Neuronal stem cell (in vitro differentiated cells): Measurements from ENCODE around the gene UPF2.

Experiments used
- DNase-seq: peaks from one replicate; pipeline ENCODE4 v3.0.0-alpha.2; 2013; ENCODE audit warnings: low spot score
- H2AFZ ChIP-seq: one replicate; pipeline ENCODE4 v1.6.1; 2013; ENCODE audit warnings: mild to moderate bottlenecking, low read length, inconsistent platforms
- H2AK5ac ChIP-seq: 2 replicates; pipeline ENCODE4 v1.6.1; 2013; ENCODE audit warnings: low read depth, mild to moderate bottlenecking, inconsistent platforms, low read length, moderate library complexity, mixed read lengths
- H2BK120ac ChIP-seq: 2 replicates; pipeline ENCODE4 v1.6.1; 2013; ENCODE audit warnings: low read depth, mild to moderate bottlenecking, inconsistent platforms, low read length, moderate library complexity, mixed read lengths
- H2BK12ac ChIP-seq: one replicate; pipeline ENCODE4 v1.6.1; 2013; ENCODE audit warnings: low read length, inconsistent platforms
- H2BK15ac ChIP-seq: 2 replicates; pipeline ENCODE4 v1.6.1; 2013; ENCODE audit warnings: mild to moderate bottlenecking, low read length, inconsistent platforms, mixed read lengths
- H2BK5ac ChIP-seq: one replicate; pipeline ENCODE4 v1.6.1; 2013; ENCODE audit warnings: inconsistent platforms, mild to moderate bottlenecking, low read length, moderate library complexity
- H3K14ac ChIP-seq: one replicate; pipeline ENCODE4 v1.6.1; 2013; ENCODE audit warnings: low read length, inconsistent platforms
- H3K18ac ChIP-seq: 2 replicates; pipeline ENCODE4 v1.6.1; 2013; ENCODE audit warnings: low read length, inconsistent platforms
- H3K23ac ChIP-seq: 2 replicates; pipeline ENCODE4 v1.6.1; 2013; ENCODE audit warnings: low read depth, mild to moderate bottlenecking, mixed read lengths, low read length, inconsistent platforms; ENCODE audit not compliant: poor library complexity
- H3K27ac ChIP-seq: replicated peaks from 3 replicates; pipeline ENCODE4 v1.5.1; 2013; ENCODE audit warnings: low read length, inconsistent platforms
- H3K27me3 ChIP-seq, 3 experiments: 2 replicates each; pipeline ENCODE4 v1.6.1; 2013; ENCODE audit warnings: low read length in 3 of 3, mild to moderate bottlenecking in 2 of 3, inconsistent platforms in 1 of 3, low read depth in 1 of 3, mixed read lengths in 1 of 3, moderate library complexity in 1 of 3; ENCODE audit not compliant: control insufficient read depth in 3 of 3, insufficient read depth in 3 of 3
- H3K36me3 ChIP-seq, 2 donors: replicated peaks in 1 of 2; 2 replicates each; pipeline ENCODE4 v1.6.1; 2013; ENCODE audit warnings: low read length in 2 of 2; ENCODE audit not compliant: control insufficient read depth in 2 of 2, insufficient read depth in 2 of 2
- H3K4ac ChIP-seq: 2 replicates; pipeline ENCODE4 v1.6.1; 2013; ENCODE audit warnings: inconsistent platforms, mild to moderate bottlenecking, low read length, moderate library complexity
- H3K4me1 ChIP-seq, 2 donors: 1 replicate in 1 of 2; 2 replicates in 1 of 2; pipeline ENCODE4 v1.6.1; 2013; ENCODE audit warnings: low read length in 2 of 2, low read depth in 1 of 2; ENCODE audit not compliant: control insufficient read depth in 2 of 2, insufficient read depth in 1 of 2
- H3K4me2 ChIP-seq: one replicate; pipeline ENCODE4 v1.6.1; 2013; ENCODE audit warnings: mild to moderate bottlenecking, low read length, inconsistent platforms; ENCODE audit not compliant: insufficient read depth, poor library complexity, severe bottlenecking
- H3K4me3 ChIP-seq, 2 donors: 2 replicates each; pipeline ENCODE4 v1.5.1; 2013; ENCODE audit warnings: low read length in 2 of 2, mild to moderate bottlenecking in 2 of 2, inconsistent platforms in 1 of 2, moderate library complexity in 1 of 2
- H3K79me1 ChIP-seq: one replicate; pipeline ENCODE4 v1.6.1; 2013; ENCODE audit warnings: low read depth, mild to moderate bottlenecking, inconsistent platforms, low read length, moderate library complexity
- H3K9ac ChIP-seq: one replicate; pipeline ENCODE4 v1.6.1; 2013; ENCODE audit warnings: mild to moderate bottlenecking, low read depth, low read length, inconsistent platforms; ENCODE audit not compliant: poor library complexity
- H3K9me3 ChIP-seq, 2 donors: replicated peaks in 1 of 2; 2 replicates each; pipeline versions ENCODE3 to v1.6.1; 2013; ENCODE audit warnings: low read length in 2 of 2, mild to moderate bottlenecking in 2 of 2, inconsistent platforms in 1 of 2, low read depth in 1 of 2, mixed read lengths in 1 of 2, moderate library complexity in 1 of 2; ENCODE audit not compliant: control insufficient read depth in 2 of 2, insufficient read depth in 1 of 2
- H4K8ac ChIP-seq: one replicate; pipeline ENCODE4 v1.6.1; 2013; ENCODE audit warnings: low read depth, mild to moderate bottlenecking, inconsistent platforms, low read length, moderate library complexity
- H4K91ac ChIP-seq: one replicate; pipeline ENCODE4 v1.6.1; 2013; ENCODE audit warnings: low read length, low read depth, mild to moderate bottlenecking, inconsistent platforms; ENCODE audit not compliant: poor library complexity
- WGBS, 2 donors: extraction: QIAGEN DNeasy Blood & Tissue Kit; methylation state at CpG; one replicate each; pipeline ENCODE4 v1.1.7; 2013; ENCODE audit warnings: missing lambda C conversion rate in 2 of 2, mixed read lengths in 1 of 2; ENCODE audit not compliant: insufficient read length in 2 of 2, insufficient replicate concordance in 1 of 2; ENCODE audit errors: extremely low coverage in 2 of 2; 5-methylcytosine and 5-hydroxymethylcytosine counted together

The UPF2 gene

DNA sequence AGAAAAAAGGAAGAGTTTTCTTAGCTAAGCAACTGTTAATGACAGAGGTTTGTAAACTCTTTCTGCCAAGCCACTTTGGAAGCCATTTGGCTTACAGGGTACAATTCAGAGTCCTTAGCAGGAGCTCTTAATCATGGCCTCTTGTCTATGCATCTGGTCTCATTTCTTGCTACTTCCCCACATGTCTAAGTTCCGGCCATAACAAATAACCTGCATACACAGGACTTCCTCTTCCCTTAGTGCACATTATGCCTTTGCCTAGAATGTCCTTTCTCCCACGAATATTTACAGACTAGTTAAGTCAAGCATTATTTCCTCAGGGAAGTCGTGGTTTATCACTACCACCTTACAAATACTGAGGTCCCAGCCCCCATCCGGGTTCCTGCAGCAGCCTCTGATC lies 8.6 kb upstream of the UPF2 start:
- Histone ChIP-seq H3K36me3 (no peaks in the 10 kb centered on the region), H3K9ac (no peak overlapping the region), H2BK120ac (no peak overlapping the region), H3K27me3 (no peaks in the 10 kb centered on the region), H4K8ac (no peak overlapping the region), H3K23ac (no peak overlapping the region), H2BK15ac (no peak overlapping the region), H3K4me1 (no peaks in the 10 kb centered on the region), H3K18ac (no peak overlapping the region), H4K91ac (no peak overlapping the region), H2AFZ (peak overlapping the region; percentile 76), H3K9me3 (no peaks in the 10 kb centered on the region), H2BK5ac (no peak overlapping the region), H2BK12ac (no peak overlapping the region), H3K79me1 (no peaks in the 10 kb centered on the region), H3K4ac (no peak overlapping the region), H3K27ac (no peak overlapping the region), H3K14ac (no peak overlapping the region), H3K4me2 (no peak overlapping the region), H3K4me3 (no peak overlapping the region), H2AK5ac (no peak overlapping the region)
- no CpG with 5 or more reads among the region's 4 CpGs for WGBS, 2 donors
- DNase-seq, result no peak

DNA sequence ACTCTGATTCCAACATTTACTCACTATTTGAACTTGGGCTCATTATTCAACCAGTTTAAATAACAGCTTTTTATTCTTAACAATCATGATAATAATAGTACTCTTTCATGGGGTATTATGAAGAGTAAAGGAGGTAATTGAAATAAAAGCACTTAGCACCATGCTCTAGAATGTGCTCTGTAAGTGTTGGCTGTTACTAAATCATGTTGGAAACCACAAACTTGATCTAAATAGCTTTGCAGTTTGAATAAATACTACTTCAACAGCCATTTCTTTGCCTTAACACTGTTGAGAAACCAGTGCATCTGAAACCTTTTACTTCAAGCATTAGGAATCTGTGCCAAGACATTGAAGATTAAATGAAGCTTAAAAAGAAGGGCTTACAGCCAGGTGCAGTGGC lies 7.9 kb upstream of the UPF2 start:
- no peak overlapping the region for H3K27ac ChIP-seq
- H3K9ac ChIP-seq, result no peak overlapping the region
- no peak overlapping the region for H4K8ac ChIP-seq
- H3K4ac ChIP-seq, result no peak overlapping the region
- H4K91ac ChIP-seq, result no peak overlapping the region
- no peaks in the 10 kb centered on the region for H3K9me3 ChIP-seq
- H3K4me3 ChIP-seq, result no peak overlapping the region
- H3K4me1 ChIP-seq, result no peaks in the 10 kb centered on the region
- H3K36me3 ChIP-seq, result no peaks in the 10 kb centered on the region
- H2BK15ac ChIP-seq, result no peak overlapping the region
- H3K27me3 ChIP-seq, result no peaks in the 10 kb centered on the region
- no peak overlapping the region for H3K14ac ChIP-seq
- no peak overlapping the region for H2BK120ac ChIP-seq
- peak overlapping the region; percentile 31 for H2AFZ ChIP-seq
- no peak overlapping the region for H2BK5ac ChIP-seq
- no peak overlapping the region for H2BK12ac ChIP-seq
- H3K4me2 ChIP-seq, result no peak overlapping the region
- H2AK5ac ChIP-seq, result no peak overlapping the region
- no peaks in the 10 kb centered on the region for H3K79me1 ChIP-seq
- no peak overlapping the region for H3K18ac ChIP-seq
- no peak for DNase-seq
- no peak overlapping the region for H3K23ac ChIP-seq

- H3K79me1 ChIP-seq, result no peaks in the 10 kb centered on the region
- no peak overlapping the region for H2BK120ac ChIP-seq
- H2BK5ac ChIP-seq, result no peak overlapping the region
- H3K9ac ChIP-seq, result no peak overlapping the region
- no peak overlapping the region for H3K4ac ChIP-seq
- no peaks in the 10 kb centered on the region for H3K36me3 ChIP-seq
- H3K27ac ChIP-seq, result no peak overlapping the region
- DNase-seq, result no peak
- no peak overlapping the region for H3K23ac ChIP-seq
- no peak overlapping the region for H3K4me2 ChIP-seq
- H2BK12ac ChIP-seq, result no peak overlapping the region
- H3K14ac ChIP-seq, result no peak overlapping the region
- H4K8ac ChIP-seq, result no peak overlapping the region
- no peak overlapping the region for H3K18ac ChIP-seq
- no peaks in the 10 kb centered on the region for H3K4me1 ChIP-seq
- H2BK15ac ChIP-seq, result no peak overlapping the region
- H3K4me3 ChIP-seq, result no peak overlapping the region
- H3K9me3 ChIP-seq, result no peaks in the 10 kb centered on the region
- H2AFZ ChIP-seq, result no peak overlapping the region
- no peaks in the 10 kb centered on the region for H3K27me3 ChIP-seq
- WGBS, 2 donors, result no CpG with 5 or more reads among the region's 8 CpGs
- no peak overlapping the region for H2AK5ac ChIP-seq
- no peak overlapping the region for H4K91ac ChIP-seq
Observed at GRCh38 chr10:12048547-12048946, 5.9 kb upstream of the UPF2 start.

GRCh38 chr10:12045596-12045995 lies 3.0 kb upstream of the UPF2 start:
- no peak overlapping the region for H3K4ac ChIP-seq
- DNase-seq, result no peak
- no peak overlapping the region for H3K4me3 ChIP-seq

More at GRCh38 chr10:12045596-12045995, 3.0 kb upstream of the UPF2 start:
- peaks cover 6% of the 10 kb centered on the region for H3K79me1 ChIP-seq
- H4K8ac ChIP-seq, result no peak overlapping the region
- no peaks in the 10 kb centered on the region for H3K9me3 ChIP-seq
- H3K27ac ChIP-seq, result no peak overlapping the region
- H3K4me2 ChIP-seq, result no peak overlapping the region
- no peak overlapping the region for H2AK5ac ChIP-seq
- H2BK12ac ChIP-seq, result no peak overlapping the region
- WGBS, 2 donors, result no CpG with 5 or more reads among the region's 5 CpGs
- H2BK15ac ChIP-seq, result no peak overlapping the region
- no peak overlapping the region for H2BK5ac ChIP-seq
- H3K9ac ChIP-seq, result no peak overlapping the region
- peak overlapping the region; percentile 45 for H2AFZ ChIP-seq
- H3K23ac ChIP-seq, result no peak overlapping the region
- no peak overlapping the region for H3K18ac ChIP-seq
- H2BK120ac ChIP-seq, result no peak overlapping the region
- H4K91ac ChIP-seq, result no peak overlapping the region
- no peak overlapping the region for H3K14ac ChIP-seq
- H3K4me1 ChIP-seq, result peaks cover 0 to 10% of the 10 kb centered on the region in 2 donors
- H3K36me3 ChIP-seq, result no peaks in the 10 kb centered on the region
- H3K27me3 ChIP-seq, result no peaks in the 10 kb centered on the region
